Stimulated activated CD4-positive, alpha-beta T cell treated with anti-CD3 and anti-CD28 coated beads, Interleukin-4, amount 100 ng/mL, for 48 hours (primary cell): ENCODE results near the gene ZEB2.

ENCODE experiments used
- DNase-seq, 2 donors: peaks; one replicate each; pipeline ENCODE4 v3.0.0-alpha.2; 2020; ENCODE audit warnings: low read depth in 2 of 2

ZEB2 gene

GRCh38 chr2:144471305-144472045 is 48.4 kb downstream of the ZEB2 start:
- no peak for DNase-seq

- no peak for DNase-seq
Measured at GRCh38 chr2:144470816-144471215, 49.1 kb downstream of the ZEB2 start.

- DNase-seq = no peak
Measured at GRCh38 chr2:144470334-144470733, 49.6 kb downstream of the ZEB2 start.

DNA sequence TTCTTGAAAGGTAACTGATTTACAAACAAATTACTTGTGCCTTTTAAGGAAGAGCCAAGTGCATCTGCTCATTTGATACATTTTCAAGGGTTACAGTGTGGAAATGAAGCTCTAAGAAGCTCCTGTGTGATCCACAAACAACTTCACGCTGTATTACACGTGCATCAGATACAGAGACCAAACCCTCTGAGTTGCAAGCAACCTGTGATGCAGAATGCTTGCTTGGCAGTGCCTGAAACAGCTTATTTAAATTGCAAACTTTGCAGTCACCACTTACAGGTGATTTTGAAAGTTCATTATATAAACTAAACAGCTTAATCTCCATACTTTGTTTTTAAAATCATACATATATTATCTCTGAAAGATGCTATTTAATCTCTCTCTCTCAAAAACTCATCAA is 50.1 kb downstream of the ZEB2 start:
- no peak for DNase-seq

DNA sequence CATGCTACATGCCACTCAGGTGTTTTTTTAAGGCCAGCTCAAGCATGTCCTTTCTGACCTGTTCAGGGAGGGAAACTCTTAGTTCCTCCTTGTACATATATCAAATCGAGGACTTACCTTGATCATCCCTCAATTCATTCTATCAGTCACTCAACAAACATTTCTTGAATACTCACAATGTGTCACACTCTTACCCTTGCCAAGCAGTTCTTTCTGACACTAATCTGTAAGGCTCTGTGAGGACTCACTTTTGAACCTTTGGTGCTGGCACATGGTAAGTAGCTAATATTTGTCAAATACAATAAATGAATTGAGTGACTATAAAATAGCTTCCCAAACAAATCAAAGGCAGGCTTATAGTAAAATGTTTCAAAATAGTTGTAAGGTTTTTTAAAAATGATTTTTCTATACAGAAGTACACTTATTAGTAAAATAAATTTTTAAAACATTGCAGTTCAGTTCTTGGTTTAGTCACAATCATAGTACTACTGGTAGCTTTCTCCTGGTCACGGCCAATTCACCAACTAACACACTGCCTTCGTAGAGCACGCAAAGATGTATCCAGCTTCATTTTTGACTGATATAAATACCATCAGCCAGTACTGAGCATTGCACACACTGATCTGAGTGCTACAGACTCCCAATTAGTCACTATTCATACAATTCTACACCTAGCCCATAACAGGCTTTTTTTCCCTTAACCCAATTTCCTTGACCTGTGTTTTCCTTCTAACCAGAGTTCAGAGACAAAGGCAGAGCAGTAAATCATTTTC is 50.9 kb downstream of the ZEB2 start:
- DNase-seq = no peak

DNA sequence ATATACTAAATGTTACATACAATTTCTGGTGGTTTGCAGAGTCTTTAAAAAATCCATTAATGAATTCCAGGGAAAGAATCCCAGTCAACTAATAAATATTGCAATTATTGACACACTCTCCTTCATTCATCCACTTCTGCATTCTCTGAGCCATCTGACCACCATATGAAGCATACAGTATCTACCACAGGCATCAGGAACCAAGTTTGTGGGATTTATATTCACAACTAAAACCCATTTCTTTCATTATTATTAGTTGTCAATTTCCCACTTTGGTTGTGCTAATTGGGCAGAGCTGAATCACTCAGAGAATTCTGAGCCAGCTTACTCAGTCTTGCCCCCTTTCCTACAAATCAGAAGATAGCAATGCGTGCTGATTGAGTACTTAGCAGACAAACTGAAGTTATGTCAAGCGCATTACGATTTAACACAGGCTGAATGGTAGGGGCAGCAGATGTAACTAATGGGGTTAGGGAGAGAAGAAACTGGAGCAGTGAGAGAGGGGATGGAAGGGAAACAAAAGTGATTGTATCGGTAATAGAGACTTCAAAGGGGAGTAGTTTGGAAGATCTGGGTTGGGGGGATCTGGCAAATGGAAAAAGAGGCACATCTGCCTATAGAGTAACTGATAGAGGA is 52.3 kb downstream of the ZEB2 start:
- no peak for DNase-seq

GRCh38 chr2:144466637-144467036 is 53.3 kb downstream of the ZEB2 start:
- DNase-seq = no peak

DNA sequence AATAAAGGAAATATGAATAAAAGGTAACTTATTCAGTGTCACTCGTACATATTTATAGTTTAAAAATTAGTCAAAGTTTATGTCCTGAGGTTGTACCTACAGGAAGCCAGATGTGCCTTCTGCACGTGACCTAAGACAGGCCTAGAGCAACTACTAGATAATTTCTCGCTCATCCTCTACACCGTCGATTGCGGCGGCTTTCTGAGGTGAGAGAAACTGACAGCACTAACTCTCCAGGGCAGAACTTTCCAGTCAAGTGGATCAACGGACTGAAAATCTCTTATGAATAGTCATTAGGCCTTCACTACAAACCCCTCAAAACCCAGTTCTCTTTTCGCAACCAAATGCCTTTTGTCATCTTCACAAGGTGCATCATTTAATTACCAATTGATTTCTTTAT is 54.2 kb downstream of the ZEB2 start:
- DNase-seq = no peak

DNA sequence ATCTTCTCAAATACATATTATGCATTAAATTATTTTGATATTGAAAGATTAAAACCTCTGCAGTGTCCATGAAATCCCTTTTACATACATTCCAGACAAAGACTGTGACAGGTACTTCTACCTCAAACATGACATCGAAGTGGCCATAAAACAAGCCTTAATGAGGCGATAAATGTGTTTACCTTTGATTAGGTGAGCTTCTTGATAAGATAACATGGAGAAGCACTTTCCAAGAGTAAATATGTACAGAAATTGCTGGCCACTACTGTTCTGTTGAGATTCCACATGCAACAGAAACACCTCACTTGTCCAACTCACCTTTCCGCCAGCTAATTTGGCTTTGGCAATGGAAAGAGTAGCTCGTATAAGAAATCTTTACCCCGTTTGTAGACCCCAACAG is 55.2 kb downstream of the ZEB2 start:
- DNase-seq = no peak

GRCh38 chr2:144463266-144463665 is 56.7 kb downstream of the ZEB2 start:
- no peak for DNase-seq

GRCh38 chr2:144462266-144462665 is 57.7 kb downstream of the ZEB2 start:
- DNase-seq = no peak

DNA sequence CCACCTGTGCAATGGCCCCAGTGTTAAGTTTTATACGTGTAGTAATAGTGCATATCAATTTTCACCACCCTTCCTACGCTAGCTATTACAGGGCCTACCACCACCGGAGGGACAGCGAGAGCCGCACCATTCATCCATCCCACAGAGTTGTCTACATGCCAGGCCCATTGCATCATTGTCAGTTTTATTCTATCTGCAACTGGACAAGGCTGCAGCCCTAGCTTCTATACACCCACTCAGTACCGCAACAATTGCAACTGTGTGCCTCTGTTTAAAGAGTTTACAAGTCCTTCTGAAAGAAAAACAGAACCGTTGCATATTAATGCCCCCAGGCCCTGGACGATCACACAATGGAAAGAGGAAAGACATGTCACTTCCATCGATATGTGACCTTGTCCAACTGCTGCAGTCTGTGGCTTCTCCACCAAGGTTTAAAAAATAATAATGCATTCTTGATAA is 58.6 kb downstream of the ZEB2 start:
- DNase-seq = no peak

DNA sequence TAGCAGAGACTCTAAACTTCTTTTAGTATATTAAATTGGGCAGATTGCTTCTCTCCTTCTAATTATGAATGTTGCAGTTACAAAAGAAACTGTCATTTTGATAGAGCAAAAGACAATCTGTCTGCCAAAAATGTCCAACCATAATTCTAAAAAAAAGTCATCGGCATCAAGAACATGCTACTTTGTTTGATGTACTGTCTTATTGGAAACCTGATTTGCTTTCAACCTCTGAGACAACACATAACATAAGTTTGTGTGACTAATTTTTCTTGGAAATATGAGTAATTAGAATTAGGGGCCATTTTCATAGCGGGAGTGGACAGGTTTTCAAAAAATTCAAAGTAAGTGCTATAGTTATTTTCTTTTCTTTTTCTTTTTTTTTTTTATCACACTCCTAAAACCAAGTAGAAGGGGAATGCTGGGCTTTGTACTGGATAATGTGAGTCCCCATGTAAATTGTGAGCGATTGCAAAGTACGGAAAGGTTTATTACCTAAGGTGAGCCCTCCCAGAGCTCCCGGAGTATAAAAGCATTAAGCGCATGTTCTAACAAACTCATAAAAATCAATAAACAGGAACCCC is 59.1 kb downstream of the ZEB2 start:
- DNase-seq = no peak

- DNase-seq = no peak
Measured at GRCh38 chr2:144459937-144460336, 60.0 kb downstream of the ZEB2 start.

GRCh38 chr2:144459286-144459685 is 60.6 kb downstream of the ZEB2 start:
- DNase-seq = no peak

DNA sequence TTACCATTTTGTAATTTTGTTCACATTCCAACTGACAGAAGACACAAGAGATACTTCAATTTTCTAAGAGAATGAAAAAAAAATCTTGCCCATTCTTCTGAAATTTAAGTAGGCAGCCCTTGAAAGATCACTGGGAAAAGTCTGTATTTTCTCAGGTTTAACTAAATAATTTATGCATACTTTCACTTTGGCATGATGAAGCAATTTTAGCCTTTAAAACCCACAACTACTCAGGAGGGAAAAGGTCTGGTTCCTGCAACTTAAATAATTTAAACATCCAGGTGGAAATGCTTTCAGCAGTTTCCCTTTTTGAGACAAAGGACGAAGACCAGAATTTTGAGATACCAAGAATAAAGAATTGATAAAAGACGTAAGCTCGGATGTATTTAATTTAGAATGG is 61.4 kb downstream of the ZEB2 start:
- no peak for DNase-seq

DNA sequence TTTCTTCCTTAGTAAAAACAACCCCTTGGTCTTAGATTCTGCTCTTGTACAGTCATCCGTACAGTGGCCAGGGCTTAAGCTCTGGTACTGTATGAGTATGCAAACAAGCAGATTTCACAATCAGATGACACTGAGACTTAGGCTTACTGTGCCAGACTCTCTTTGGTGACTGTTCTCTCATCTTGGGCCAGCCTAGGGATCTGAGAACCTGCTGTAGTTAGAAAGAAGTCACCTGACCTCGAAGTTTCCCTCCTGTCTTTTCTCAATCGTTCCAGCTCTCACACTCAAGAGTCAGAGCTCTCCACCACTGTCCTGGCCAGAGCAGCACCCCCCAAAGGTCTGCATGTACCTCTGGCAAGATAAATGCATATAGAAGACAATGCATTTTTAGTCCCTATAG is 63.2 kb downstream of the ZEB2 start:
- no peak for DNase-seq

- no peak for DNase-seq
Measured at GRCh38 chr2:144455987-144456386, 63.9 kb downstream of the ZEB2 start.

GRCh38 chr2:144454466-144455287 is 65.2 kb downstream of the ZEB2 start:
- DNase-seq = no peak

- no peak for DNase-seq
Measured at GRCh38 chr2:144453486-144454158, 66.3 kb downstream of the ZEB2 start.

- DNase-seq = no peak
Measured at GRCh38 chr2:144452989-144453336, 67.0 kb downstream of the ZEB2 start.
